GM19025 (cell line): ENCODE results near the gene TNNI3.
"Not testable (repeated sequence)": the region's sequence is repeated elsewhere in the genome, so short reads cannot be mapped to it uniquely, and the experiment has no call there.

ENCODE experiments used
- ATAC-seq: cut with Tn5 transposase; IDR thresholded peaks from one replicate; pipeline ENCODE4 v1.9.1; 2021; ENCODE audit warnings: mild to moderate bottlenecking, low read depth, moderate library complexity; ENCODE audit not compliant: unreplicated experiment

TNNI3 gene

DNA sequence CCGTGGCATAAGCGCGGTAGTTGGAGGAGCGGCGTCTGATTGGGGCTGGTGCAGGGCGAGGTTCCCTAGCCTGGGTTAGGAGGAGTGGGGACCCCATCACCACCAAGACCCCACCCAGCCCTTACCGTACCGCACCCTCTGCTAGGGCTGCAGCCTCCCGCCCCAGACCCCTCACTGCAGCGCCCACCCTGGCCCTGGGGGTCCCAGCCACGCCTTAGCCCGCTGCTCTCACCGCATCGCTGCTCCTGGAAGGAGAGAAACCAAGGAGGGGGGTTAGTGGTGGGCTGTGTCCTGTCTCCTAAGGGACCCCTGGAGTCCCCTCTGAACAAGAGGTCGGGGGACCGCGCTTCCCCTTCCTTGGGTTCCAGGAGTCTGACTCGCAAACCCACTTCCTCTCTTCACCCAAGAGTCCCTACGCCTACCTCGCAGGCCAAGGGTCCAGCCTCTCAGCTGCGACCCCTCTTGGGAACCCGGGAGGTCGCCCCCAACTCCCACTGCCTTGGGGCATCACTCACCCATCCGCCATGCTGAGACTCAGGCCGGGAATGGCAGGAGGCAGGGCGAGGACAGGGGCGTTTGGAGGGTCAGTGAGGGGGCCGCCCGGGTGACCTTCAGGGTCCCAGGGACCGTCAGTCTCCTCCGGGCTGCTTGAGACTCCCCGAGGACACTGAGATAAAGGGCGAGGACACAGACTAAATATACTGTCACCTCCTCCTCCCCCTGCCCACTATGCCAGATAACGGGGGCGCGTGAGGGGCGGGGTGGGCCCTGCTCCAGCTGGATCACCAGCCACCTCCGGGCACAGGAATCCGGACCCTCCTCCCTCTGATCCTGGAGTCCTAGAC, at the start of gene TNNI3:
Gene TNNI3 (minus strand): TSS at position 669 of the 845 bp plus-strand sequence. CDS start 143 bp downstream, at position 526.
- no peak for ATAC-seq

DNA sequence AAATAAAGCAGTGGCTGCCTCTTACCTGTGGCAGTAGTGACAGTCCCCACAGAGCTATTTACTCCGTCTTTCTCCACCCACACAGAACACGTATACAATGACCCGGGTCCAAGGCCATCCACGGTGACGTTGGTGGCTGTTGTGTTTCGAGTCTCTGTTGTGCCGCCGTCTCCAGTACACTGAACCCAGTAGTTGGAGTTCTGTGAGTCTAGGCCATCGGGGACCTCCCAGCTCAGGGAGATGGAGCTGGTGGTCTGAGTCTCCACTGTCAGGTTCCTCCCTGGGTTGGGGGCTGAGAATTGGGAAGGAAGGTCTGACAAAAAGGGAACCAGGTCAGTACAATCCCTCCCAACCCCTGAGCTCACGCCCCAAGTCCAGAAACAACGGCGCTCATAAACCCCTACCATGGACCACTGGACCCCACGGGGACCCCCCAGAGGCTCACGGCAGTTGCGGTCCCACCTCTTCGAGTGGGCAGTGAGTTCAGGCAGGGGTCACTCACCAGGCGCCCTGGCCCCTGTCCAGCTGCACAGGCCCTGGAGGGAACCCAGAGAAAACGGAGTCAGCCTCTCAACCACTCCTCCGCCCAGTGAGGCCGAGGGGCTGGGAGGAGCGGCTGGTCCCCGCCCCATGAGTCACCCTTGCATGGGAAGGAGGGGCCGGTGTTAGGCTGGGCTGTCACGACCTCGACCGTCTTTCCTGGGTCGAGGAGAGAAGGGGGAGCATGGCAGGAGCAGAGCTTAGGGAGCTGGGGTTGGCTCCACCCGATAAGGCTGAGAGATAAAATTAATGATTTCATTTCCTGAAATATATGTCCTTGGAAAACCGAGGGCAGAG, 49.4 kb upstream of the TNNI3 start:
- no peak for ATAC-seq

DNA sequence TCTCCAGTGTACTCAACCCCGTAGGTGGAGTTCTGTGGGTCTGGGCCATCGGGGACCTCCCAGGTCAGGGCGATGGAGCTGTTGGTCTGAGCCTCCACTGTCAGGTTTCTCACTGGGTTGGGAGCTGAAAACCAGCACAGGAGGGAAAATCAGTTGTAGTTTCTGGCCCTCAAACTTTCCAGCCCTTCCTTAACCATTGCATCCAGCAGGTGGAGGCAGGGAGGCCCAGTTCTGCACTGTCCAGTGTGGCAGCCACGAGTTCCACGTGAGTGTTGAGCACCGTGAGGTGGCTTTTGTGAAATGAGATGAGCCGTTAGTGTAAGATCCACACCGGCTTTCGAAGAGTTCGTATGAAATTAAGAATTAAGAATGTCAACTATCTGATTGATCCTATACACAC, 44.7 kb upstream of the TNNI3 start:
- not testable (repeated sequence) for ATAC-seq

- ATAC-seq: no peak
These were observed 42.2 kb upstream of the TNNI3 start for GRCh38 chr19:55199620-55200204.

DNA sequence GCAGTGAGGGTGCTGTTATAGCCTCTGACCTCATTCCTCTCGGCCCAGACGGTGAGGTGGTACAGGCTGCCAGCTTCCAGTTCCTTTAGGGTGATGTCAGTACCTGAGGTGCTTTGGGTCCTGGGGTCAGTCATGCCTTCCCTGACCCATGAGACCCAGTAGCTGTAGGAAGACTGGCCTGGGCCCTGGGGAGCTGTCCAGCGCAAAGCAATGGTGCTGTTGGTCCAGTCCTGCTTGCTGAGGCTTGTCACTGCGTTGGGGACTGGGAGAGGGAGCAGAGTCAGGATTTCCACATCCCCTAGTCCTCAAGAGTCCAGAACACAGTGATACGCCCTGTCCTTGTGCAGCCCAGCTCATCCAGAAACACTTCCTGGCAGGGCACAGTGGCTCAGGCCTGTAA, 41.1 kb upstream of the TNNI3 start:
- no peak for ATAC-seq

DNA sequence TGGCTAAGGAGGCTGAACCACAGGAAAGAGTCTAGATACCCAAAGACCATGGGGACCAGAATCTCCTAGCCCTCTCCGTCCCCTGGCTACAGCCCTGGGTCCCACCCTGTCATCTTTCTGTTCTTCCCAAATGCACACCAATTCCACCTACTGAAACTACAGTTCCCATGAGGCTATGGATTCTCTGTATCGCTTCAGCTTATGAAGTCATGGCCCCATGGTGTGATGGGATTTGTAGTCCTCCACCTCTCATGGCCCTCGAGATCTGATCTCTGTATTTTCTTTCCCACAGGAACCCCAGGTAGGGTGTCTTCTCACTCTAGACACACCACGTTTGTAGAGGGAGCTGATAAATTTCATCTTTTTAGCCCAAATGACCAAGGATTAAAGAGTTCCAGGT, 40.0 kb upstream of the TNNI3 start:
- ATAC-seq: no peak

DNA sequence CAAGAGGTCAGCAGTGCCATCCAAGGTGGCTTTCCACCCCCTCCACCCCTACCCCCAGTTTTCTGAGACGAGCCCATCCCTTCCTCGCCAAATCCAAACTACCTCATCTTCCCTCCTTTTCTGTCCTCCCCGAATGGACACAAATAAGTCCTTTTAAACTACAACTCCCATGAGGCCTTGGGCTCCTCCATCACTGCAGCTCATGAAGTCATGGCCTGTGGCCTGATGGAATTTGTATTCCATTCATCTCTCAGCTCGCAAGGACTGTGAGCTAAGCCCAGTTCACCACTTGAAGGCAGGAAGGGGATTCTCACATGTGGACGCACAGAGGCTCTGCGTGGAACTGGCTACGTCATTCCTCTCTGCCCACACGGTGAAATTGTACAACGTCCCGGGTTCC, 39.3 kb upstream of the TNNI3 start:
- ATAC-seq: no peak

DNA sequence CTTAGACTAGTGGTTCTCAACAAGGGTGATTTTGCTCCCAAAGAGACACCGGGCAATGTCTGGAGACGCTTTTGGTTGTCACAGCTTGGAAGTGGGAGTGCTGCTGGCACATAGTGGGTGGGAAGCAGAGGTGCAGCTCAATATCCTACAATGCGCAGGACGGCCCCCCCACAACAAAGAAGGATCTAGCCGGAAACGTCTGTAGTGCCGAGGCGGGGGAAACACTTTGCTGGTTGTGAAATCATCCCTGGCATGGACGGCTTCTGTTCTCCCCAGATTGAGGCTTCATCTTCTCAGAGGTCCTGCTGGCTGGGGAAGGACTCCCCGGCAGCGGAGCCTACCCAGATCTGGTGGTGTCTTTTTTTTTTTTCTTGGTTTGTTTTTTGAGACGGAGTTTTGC, 35.9 kb upstream of the TNNI3 start:
- no peak for ATAC-seq

- no peak for ATAC-seq
These were observed 31.9 kb upstream of the TNNI3 start for GRCh38 chr19:55189403-55189835.

- ATAC-seq: no peak
These were observed 31.1 kb upstream of the TNNI3 start for GRCh38 chr19:55188625-55189024.

DNA sequence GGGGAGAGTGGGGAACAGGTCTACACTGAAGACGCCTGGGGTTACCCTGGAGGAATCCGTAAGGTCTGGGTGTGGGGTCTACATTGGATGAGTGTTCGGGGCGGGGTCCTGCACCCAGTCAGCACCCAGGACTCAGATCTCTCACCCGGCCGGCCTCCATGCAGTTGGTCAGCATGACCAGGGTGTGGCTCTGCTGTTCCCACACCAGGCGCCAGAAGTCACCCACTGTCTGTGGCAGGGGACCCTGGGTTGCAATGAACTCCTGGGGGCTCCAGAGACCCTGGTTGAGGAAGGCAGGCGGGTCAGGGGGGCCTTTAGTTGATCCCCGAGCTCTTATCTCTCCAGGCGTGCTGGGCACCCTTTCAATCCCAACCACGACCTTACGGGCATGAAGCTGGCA, 28.5 kb upstream of the TNNI3 start:
- no peak for ATAC-seq

- no peak for ATAC-seq
These were observed 24.2 kb upstream of the TNNI3 start for GRCh38 chr19:55181740-55182139.

- no peak for ATAC-seq
These were observed 22.3 kb upstream of the TNNI3 start, which contains the start of gene SYT5 for GRCh38 chr19:55179606-55180484. SYT5 (minus strand) TSS chr19:55180289; CDS start chr19:55179041, 1,248 bp downstream.

- ATAC-seq: peak; percentile 86
These were observed 21.5 kb upstream of the TNNI3 start for GRCh38 chr19:55178781-55179599.

DNA sequence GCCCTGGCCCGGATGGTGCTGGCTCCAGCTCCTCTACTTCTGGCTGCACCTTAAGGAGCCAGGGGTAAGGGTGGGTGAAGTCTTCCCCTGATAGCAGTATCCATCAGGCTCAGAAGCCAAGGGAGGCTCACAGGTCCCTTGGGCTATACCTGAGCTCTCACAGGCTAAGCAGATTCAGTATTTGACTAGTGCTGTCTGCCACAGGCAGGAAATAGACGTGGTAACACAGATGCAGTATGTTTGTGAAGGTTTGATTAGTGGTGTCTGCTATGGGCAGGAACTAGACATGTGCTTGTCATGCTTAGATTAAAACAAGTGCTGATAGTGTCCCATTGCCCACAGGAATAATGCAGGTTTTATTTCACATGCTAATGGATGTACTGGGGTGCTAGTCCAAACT, 18.5 kb upstream of the TNNI3 start:
- no peak for ATAC-seq

DNA sequence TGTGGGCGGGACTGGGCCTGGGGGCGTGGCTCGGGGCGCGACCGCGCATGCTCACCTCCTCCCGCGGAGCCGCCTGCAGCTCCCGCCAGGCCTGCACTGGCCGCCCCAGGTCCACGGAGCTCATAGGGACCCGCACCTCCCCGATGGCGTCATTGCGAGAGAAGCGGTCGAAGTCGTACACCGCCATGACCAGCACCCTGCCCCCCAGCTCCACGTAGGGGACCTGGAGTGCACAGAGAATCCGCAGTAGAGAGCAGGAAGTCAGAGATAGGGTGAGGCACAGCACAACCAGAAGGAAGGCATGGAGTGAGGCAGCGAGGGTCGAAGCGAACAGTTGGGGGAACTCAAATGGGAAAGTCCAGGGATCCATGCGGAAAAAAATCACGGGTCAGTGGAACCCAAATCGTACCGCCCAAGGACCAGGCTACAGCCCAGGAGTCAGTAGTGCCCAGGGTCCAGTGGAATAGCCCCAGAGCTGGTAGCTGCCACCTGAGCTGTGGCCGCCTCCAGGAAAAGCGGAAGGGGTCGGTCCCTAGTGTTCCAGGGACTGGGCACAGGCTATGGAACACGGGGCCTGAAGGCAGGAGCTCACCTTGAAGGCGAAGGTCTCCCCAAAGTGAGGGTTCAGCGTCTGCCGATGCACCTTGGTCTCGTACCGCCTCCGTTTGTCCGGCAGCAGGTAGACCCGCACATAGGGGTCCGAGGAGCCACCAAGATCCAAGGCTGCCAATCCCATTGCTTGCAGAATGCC, 17.8 kb upstream of the TNNI3 start:
- ATAC-seq: no peak

DNA sequence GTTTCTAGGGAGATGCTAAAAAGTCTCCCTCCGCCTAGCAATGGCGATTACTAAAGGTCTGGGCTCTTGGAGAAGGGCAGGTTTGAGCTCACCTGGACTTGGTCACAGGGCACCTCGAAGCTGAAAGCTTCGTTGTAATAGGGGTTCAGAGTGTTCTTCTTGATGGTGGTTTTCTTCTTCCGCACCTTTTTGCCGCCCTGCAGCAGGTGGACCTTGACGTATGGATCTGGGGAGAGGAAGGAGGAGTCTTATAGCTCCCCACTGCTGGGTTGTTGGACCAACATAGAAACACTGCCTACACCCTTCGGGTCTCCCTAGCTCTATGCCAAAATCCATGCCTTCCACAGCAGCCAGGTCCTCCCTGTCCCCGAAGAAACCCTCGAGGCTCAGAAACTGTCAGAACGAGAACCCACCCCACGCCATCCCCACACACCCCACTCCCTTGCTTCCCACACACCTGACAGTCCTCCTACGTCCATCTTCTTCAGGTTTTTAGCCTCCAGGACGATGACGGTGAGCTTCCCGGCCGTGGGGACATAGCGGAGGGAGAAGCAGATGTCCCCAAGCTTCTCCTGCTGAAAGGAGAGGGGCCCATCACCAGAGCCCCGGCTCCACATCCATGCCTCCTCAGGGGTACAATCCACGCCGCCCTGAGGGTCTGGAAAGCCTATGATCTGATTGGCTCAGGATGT, 17.0 kb upstream of the TNNI3 start:
- no peak for ATAC-seq
